HG03571 (cell line): ENCODE measurements around the gene RAD21L1.

ENCODE experiments used
- ATAC-seq: cut with Tn5 transposase; IDR thresholded peaks from one replicate; pipeline ENCODE4 v1.9.1; 2021; ENCODE audit not compliant: unreplicated experiment

The RAD21L1 gene

DNA sequence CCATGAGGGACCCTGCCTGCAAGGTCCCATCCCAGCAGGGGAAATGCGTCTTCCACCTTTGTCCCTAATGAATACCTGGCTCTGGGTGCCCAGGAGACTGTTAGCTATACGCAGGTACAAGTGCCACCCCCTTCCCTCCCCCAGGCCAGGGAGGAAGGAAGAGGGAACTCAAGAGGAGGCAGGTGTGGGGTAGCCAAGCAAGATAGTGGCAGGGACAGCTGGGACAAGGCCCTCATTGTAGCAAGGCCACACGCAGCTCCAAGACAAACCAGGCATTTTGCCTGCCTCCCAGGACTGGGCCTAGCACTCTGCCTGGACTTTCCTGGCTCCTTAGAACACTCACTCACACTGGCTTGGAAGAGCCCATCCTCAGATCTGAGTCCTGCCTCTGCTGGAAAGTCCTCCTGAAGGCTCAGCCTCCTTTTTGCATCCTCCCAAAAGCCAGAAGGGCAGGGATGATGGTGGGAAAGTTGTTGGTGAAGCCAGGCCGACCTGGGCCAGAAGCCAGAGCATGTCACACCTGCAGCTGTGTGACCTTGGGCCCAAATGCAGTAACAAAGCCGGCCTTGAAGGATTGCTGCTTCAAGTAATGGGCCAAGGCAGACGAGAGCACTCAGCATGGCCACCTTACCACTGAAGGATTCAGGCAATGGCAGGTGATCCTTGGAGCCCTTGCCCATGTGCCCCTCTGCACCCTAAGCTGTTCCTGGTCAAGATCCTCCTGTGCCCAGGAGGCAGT, 68.0 kb downstream of the RAD21L1 start:
- ATAC-seq: no peak

DNA sequence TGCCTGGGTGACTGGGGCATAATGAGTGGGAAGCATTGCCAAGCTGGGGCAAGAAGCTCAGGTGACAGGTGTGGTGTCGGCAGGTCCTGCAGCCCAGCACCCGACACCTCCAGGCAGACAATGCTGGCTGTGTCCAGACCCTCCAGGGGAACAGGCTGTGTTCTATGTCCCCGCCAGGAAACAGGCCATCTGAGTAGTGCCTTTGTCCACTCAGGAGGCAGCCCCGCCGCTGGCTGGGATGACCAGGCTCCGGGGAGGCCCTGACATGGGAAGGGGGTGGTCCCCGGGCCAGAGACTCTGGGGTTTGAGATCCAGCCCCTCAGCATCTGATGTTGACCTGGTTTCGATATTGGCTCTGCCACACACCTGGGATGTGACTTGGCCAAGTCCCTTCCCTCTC, 68.7 kb downstream of the RAD21L1 start:
- no peak for ATAC-seq

DNA sequence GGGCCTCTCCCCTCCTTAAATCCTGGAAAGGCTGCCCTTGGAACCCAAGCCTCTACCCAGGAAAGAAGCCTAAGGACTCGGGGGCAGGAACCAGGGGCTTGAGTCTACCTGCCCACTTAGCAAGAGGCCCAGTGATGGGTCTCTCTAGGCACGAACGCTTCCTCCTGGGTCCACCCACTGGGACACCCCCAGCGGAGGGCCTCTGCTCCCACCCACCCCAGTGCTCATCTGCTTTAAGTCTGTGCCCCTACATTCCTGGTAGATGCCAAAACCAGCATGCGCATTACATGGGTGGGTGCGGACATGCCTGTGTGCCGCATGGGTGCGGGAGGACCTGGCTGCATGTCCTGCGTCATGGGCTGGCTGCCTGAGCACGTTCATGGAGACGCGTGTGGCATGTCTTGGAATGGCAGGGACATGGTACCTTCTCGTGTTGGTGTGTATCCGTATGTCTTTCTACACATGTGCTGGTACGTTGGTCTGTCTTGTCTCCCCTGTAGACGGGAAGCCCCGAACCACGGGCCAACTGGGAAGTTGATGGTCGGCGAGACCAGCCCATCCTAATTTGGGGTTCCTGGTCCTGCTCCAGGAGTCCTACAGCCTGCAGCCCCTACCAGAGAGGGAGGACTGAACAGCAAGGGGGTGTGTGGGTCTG, 69.6 kb downstream of the RAD21L1 start:
- no peak for ATAC-seq

DNA sequence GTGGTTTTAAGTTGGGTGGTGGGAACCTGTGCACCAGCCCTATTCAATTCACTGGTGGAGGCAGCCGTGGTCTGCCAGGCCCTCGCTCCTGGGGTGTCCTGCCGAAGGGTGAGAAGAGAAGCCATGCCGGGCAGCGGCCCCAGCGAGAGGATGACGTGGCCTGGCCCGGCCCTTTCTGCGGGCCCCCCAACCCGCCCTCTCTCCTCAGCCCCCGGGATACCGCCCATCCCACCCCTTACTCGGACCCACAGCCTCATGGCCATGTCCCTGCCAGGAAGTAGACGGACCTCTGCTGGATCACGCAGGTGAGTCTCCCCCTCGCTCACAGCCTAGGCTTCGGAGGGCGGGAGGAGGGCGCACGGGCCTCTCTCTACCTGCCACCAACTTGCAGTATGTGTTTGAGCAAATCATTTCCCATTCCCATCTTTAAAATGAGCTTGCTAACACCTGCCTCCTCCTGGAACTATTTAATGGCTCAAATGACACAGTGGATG, 70.3 kb downstream of the RAD21L1 start:
- no peak for ATAC-seq

DNA sequence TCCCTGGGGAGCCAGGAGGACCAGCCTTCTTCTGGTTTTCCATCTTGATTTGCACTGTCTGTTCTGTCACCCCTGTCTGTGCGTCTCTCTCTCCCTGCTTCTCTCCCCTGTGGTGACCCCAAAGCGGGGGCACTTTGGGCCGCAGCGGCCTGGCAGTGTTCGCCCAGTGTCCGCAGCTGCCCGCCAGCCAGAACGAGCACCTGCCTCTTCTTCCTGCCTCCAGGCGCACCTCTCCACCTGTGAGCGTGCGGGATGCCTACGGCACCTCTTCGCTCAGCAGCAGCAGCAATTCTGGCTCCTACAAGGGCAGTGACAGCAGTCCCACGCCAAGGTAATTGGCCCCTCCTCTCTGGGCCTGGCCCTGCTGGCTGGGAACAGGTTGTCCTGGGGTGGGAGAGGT, 71.1 kb downstream of the RAD21L1 start:
- ATAC-seq: no peak

DNA sequence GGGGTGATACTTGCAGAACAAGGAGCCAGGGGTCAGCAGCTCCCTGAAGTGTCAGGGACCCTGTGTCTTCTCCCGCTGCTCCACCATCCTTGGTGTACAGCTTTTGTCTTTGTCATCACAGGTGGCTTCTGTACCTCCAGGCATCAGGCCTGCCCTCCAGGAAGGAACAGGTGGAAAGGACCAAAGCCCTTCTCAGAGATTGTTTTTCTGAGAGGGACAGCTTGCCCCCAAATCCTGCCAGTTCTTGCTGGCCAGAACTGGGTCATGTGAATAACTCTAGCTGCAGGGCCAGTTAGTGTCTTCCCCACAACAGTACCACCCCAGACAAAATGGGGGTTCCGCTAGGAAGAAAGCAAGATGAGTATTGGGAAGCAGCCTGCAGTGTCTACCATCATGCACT, 71.6 kb downstream of the RAD21L1 start:
- ATAC-seq: no peak

DNA sequence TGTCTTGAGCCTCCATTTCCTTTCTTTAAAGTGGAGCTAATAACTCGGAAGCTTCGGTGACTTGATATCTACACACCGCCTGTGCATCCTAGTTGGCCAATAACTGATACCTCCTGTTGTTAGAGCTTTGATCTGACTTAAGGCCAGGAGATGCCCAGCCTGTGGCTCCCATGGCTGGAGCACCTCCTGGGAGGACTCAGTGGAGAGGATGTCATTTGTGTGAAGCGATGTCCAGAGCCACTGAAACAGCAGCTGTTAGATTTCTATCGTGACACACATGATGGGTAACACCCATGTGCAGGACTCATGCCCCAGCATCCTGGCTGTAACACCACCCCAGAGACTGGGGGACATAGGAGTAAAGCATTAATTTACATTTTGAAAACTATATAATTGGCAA, 72.3 kb downstream of the RAD21L1 start:
- no peak for ATAC-seq

DNA sequence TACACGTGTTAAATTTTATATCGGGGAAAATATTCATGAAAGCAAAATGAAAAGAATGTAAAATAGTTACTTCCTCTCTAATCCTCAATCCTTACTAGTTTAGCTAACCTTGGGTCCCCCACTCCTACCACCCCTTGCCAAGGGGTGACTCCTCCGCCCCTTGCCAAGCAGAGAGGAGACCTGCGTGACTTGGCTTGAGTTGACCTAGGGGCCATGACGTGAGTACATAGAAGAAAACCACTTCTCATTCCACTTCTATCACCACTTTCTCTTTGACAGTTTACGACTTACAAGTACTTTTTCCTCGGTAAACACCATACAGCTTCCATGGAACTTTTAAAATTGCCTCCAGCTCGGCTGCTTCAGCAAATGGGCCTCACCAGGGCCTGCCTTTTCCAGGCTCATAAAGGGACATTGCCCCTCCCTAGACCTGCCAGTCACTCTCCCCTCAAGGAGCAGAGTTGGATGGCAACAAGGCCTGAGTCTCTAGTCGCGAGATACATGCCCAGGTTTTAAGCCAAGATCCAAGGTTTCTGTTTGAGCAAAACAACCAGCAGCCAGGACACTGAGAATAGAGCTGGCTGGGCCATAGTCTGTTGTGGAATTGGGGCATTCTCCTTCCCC, 73.2 kb downstream of the RAD21L1 start:
- ATAC-seq: no peak

DNA sequence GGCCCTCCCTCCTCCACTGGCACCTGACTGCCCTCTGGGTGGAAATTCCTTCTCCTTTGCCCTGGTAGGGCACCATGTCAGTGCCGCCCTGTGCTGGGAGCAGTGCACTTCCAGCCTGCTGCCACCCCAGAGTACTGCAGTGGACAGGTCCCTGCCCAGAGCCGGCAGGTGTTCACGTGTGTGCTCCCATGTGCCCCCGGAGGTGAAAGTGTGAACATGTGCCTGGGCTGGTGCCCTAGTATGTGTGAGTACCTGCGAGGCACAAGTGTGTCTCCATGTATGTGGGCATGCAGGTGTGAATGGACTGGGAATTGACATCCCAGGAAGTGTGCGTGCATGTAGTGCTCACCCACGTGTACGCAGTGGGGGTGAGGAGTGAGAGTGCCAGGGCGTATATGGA, 73.7 kb downstream of the RAD21L1 start:
- ATAC-seq: no peak

DNA sequence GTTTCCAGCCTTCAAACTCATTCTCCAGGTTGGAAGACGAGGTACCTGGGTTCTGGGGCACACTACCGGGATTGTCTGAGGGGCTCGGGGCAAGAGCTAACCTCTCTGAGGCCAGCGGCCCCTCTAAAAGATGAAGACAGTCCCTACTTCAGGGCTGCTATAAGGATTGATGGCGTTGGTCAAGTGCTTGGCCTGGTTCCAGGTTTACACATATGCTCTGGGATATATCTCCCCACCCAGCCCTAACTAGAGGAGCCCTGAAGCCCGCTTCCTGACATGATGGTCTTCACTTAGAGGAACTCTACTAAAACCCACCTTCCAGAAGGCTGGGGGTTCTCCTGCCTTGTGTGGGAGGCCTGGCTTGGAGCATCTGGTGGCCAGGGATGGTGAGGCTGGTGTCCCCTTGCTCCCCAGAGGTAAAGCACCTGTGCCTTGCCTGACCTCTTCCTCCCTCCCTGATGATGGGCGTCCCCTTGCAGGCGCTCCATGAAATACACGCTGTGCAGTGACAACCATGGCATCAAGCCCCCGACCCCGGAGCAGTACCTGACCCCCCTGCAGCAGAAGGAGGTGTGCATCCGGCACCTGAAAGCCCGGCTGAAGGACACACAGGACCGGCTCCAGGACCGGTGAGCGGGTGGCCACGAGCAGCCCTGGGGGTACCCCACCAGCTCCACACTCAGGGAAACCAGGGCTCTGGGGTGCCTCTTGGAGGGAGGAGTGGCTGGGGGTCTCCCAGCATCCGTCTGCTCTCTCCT, 74.4 kb downstream of the RAD21L1 start:
- no peak for ATAC-seq

DNA sequence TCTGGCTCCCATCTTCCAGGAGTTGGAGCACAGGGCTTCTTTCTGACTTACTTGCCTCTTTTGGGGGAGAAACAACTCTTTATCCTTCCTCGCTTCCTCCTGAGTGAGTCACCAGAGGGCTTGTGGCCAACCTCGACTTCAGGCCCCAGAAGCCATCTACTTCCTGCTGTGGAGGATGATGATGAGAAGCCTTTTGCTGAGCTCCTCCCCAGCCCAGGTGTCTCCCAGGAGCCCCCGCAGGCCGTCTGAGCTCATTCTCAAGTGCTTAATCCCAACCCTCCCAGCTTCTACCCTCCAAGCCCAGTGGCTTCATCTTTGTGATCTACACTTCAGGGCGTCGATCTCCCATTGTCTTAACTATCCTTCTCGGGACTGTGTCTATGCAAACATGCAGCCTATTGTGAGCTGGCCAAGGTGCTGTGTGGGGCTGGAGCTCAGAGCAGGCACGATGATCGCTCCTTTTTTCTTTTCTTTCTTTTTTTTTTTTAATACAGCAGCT, 75.2 kb downstream of the RAD21L1 start:
- no peak for ATAC-seq

DNA sequence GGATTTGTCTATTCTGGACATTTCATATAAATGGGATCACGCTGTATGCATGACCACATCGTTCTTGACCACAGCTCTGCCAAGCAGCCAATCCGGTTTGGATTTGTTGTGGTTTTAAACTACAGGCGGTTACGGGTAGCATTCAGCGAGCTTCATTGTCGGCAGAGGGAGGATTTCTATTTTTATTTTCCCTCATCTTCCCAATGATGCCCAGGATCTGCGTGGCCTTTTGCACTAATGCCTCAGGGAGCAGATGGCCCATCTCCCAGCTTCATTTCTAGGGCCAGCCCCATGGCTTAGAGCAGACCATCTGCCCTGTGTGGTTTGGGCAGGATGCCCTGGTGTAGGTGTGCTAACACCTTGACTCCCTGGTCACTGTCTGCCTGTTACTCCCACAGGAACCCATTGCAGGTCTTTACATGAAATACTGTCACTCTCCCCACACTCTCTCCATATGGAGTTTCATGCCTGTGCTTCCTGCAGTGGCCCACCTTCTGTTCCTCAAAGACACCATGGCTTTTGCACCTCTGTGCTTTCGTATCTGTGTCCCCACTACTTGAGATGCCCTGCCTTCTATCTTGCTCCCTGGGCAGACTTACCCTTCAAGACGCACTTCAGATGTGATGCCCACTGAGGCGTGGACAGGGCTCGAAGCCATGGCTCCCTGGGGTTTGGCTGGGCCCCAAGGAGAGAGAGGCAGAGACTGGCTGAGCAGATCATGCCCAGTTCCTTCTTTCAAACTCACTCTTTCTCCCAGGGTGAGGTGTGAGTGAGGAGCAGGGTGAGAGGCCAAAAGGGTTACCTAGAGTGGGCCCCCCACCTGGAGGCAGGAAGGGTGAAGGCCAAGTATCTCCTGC, 77.1 kb downstream of the RAD21L1 start:
- no peak for ATAC-seq

DNA sequence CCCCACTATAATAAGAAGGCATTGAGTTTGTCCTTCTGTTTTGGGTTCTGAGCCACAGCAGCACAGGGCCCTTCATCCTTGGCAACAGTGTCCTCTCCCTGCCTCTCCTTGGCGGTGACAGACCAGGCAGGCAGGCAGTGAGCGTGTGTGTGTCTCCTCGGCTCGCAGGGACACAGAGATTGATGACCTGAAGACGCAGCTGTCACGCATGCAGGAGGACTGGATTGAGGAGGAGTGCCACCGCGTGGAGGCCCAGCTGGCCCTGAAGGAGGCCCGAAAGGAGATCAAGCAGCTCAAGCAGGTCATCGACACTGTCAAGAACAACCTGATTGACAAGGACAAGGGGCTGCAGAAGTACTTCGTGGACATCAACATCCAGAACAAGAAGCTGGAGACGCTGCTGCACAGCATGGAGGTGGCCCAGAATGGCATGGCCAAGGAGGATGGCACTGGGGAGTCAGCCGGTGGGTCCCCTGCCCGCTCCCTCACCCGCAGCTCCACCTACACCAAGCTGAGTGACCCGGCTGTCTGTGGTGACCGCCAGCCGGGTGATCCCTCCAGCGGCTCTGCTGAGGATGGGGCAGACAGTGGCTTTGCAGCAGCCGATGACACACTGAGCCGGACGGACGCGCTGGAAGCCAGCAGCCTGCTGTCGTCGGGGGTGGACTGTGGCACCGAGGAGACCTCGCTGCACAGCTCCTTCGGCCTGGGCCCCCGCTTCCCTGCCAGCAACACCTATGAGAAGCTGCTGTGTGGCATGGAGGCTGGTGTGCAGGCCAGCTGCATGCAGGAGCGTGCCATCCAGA, 79.1 kb downstream of the RAD21L1 start:
- no peak for ATAC-seq
